Esophagus (tissue), 2 donors: ENCODE data around the gene C1RL. TPM values are rescaled to one million over a fixed set of nuclear protein-coding genes. Genes with fewer than 3 reads are reported as not detected.
"Not testable (repeated sequence)": the region's sequence is repeated elsewhere in the genome, so short reads cannot be mapped to it uniquely, and the experiment has no call there.

Source experiments
- H3K27ac ChIP-seq, 2 donors: one replicate each; pipeline ENCODE4 v1.5.1; 2013; ENCODE audit warnings: low read depth in 2 of 2, mild to moderate bottlenecking in 2 of 2, inconsistent platforms in 1 of 2, low read length in 1 of 2, moderate library complexity in 1 of 2
- H3K27me3 ChIP-seq, 2 donors: one replicate each; pipeline ENCODE4 v1.6.1; 2013; ENCODE audit warnings: low read length in 2 of 2, control low read depth in 1 of 2, mild to moderate bottlenecking in 1 of 2; ENCODE audit not compliant: insufficient read depth in 2 of 2, control insufficient read depth in 1 of 2
- H3K36me3 ChIP-seq, 2 donors: one replicate each; pipeline ENCODE4 v1.6.1; 2013; ENCODE audit warnings: low read length in 1 of 2; ENCODE audit not compliant: control insufficient read depth in 2 of 2, insufficient read depth in 2 of 2
- H3K4me1 ChIP-seq, 2 donors: one replicate each; pipeline ENCODE4 v1.6.1; 2013; ENCODE audit warnings: low read length in 1 of 2; ENCODE audit not compliant: control insufficient read depth in 2 of 2, insufficient read depth in 2 of 2
- H3K4me3 ChIP-seq, 2 donors: one replicate each; pipeline ENCODE4 v1.5.1; 2013; ENCODE audit warnings: low read length in 2 of 2, mild to moderate bottlenecking in 2 of 2, low read depth in 1 of 2, moderate library complexity in 1 of 2
- H3K9me3 ChIP-seq, 2 donors: one replicate each; pipeline ENCODE4 v1.6.1; 2013; ENCODE audit warnings: mild to moderate bottlenecking in 2 of 2, low read depth in 1 of 2, low read length in 1 of 2, moderate library complexity in 1 of 2; ENCODE audit not compliant: control insufficient read depth in 2 of 2, insufficient read depth in 1 of 2
- WGBS, 2 donors: extraction: QIAGEN DNeasy Blood & Tissue Kit; methylation state at CpG; one replicate each; pipeline ENCODE4 v1.1.7; 2013; 5-methylcytosine and 5-hydroxymethylcytosine counted together
- polyA plus RNA-seq, 2 donors: library from polyadenylated mRNA; stranded (reverse); fragments of 200-250 nt; gene quantifications; one replicate each; pipeline ENCODE4 v1.2.3, GENCODE V29; 2013
- donor health status: healthy with polysubstance abuse.
- donor health status: Bipolar disorder and iron deficiency.

C1RL gene
- polyA plus RNA-seq, 2 donors = 14.7 to 18.0 TPM

DNA sequence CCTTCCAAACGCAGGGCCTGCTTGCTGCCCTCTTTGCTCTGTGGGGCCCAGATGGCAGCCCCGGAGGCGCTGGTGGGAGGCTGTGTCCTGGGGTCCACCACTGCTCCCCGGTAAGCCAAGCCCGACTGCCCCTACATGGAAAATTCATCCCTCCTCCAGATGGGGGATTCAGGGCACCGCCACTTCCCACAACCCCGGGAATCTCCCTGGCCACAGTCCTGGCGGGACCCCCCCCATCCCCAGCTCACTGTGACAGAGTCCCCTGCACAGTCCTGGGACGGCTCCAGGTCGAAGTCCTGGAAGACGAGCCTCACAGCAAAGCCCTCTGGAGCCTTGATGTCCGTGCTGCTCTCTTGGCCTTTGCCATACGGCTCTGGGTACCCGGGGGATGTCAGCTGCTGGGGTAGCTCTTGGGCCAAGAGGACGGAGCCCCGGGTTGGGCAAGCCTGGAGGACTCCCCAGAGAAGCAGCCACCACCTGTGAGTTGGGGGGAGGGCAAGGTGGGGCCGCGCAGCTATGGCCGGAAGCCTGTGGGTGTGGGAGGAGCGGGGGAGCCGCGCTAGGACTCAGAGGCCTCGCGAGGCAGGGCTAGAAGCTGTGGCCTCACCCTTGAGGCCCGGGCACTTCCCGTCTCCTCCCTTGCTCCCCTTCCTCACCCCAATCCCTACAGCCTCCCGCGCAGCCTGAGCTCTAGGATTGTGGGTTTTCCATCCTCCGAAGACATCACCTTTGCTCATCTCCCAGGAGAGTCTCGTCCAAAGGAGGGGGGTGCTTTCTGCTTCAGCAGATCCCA lies 815 bp downstream of the C1RL start:
- Histone ChIP-seq H3K4me1 (peaks cover 0 to 3% of the 10 kb centered on the region in 2 donors), H3K36me3 (peaks cover 0 to 5% of the 10 kb centered on the region in 2 donors), H3K4me3 (peak overlapping the region; percentile 56 to 80), H3K27ac (peak overlapping the region; percentile 87 to 97), H3K27me3 (no peaks in the 10 kb centered on the region), H3K9me3 (no peaks in the 10 kb centered on the region)
- WGBS, 2 donors = 3 to 4% methylated on average over 24 to 30 of the region's 30 CpGs

DNA sequence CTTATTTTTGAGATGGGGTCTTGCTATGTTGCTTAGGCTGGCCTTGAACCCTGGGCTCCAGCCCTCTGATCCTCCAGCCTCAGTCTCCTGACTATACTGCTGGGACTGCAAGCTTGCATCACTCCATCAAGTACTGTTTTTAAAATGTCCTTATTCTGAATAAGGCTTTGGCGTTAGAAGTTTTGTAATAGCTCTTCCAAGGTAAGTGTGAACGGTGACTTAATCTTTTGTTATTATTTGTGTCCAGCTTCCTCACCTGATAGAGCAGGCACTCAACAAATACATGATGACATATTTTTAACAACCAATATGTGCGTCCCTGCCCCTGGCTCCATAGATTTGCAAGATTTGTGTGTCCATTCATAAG lies 1.4 kb downstream of the C1RL start:
- peaks cover 0 to 3% of the 10 kb centered on the region in 2 donors for H3K4me1 ChIP-seq
- peaks cover 0 to 5% of the 10 kb centered on the region in 2 donors for H3K36me3 ChIP-seq
- no peaks in the 10 kb centered on the region for H3K9me3 ChIP-seq
- peak overlapping the region; percentile 56 to 80 for H3K4me3 ChIP-seq
- no peaks in the 10 kb centered on the region for H3K27me3 ChIP-seq
- 26 to 29% methylated on average over 3 of the region's 3 CpGs for WGBS, 2 donors
- peak overlapping the region; percentile 87 to 97 for H3K27ac ChIP-seq

DNA sequence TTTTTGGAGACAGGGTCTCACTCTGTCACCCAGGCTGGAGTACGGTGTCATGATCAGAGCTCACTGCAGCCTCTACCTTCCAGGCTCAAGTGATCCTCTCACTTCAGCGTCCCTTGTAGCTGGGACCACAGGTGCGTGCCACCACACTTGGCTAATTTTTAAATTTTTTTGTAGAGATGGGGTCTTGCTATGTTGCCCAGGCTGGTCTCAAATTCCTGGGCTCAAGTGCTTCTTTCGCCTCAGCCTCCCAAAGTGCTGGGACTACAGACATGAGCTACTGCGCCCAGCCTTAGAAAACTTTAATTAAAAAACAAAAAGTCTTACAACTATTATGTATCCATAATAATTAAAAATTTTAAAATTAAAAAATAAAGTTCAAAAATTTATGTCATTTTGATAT lies 1.8 kb downstream of the C1RL start:
- H3K4me1 ChIP-seq, H3K36me3 ChIP-seq, H3K4me3 ChIP-seq, H3K27ac ChIP-seq, H3K27me3 ChIP-seq, H3K9me3 ChIP-seq: not testable (repeated sequence)
- 96 to 99% methylated on average over 5 of the region's 5 CpGs for WGBS, 2 donors

DNA sequence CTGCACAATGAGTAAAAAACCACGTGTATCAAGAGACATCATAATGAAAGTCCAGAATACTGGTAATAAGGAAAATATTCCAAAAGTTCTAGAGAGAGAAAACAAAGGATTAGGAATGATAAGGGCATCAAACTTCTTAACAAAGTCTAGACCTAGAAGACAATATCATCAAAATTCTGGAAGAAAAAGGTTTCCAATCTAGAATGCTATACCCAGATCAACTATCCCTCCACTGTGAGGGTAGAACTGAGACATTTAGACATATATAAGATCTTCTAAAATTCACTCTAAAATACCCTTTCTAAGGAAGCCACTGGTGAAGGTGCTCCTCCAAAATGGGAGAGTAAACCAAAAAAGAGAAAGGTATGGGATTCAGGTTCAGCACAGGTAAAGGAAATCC lies 2.9 kb downstream of the C1RL start:
- Histone ChIP-seq H3K4me1 (peaks cover 0 to 3% of the 10 kb centered on the region in 2 donors), H3K27me3 (no peaks in the 10 kb centered on the region), H3K36me3 (peaks cover 5% of the 10 kb centered on the region in 2 donors), H3K27ac (no peak overlapping the region), H3K9me3 (no peaks in the 10 kb centered on the region), H3K4me3 (no peak overlapping the region)
- WGBS, 2 donors = 89 to 93% methylated on average over 1 of the region's 1 CpG

DNA sequence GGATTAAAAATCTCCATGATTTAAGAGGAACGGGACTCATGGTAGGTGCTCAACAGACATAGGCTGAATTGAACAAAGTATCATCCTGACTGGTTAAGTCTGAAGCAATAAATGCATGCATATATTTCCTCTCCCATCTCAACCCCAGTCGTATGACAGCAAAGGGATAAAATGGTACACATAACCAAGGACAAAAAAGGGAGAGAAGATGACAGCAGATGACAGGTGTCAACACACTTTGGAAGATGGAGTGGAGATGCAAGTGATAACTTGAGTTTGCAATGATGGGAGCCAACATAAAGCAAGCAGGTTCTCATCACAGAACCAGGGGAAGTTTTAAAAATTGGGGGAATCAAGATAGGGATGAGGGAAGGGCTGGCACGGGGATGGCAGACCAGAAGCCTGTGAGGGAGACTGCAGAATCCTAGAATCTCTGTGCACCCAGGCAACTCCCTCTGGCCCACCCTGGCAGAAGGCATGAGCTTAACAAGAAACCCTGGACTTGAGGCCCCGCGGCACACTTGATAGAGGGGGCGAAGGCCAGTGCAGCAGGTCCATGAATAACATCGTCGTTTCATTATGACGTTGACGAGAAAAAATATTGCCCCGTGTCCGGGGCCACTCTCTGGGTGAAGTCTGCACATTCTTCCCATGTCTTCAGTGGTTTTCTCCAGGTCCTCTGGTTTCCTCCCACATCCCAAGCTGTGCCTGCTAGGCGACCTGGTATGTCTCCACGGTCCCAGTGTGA lies 5.0 kb downstream of the C1RL start:
- 93% methylated on average over 14 of the region's 14 CpGs for WGBS, 2 donors
- H3K36me3 ChIP-seq = peaks cover 9 to 11% of the 10 kb centered on the region in 2 donors
- no peaks in the 10 kb centered on the region for H3K27me3 ChIP-seq

DNA sequence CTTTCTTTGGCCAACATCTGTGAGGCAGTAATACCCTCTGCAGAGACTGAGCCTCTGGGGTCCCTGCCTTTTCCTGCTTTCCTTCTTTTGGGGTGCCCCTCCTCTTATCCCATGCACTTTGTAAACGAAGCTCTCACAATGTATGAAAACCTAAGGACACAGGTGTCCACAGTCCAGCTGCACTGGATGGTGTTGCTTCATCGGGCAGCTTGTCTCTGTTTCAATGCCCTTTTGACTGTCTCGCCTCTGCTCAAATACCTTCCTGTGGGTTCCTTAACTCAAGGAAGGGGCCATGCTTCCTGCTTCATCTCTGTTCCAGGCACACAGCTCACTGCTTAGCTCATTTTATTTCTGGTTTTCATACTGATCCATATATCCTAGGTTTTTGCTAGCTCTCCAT lies 6.4 kb downstream of the C1RL start:
- H3K36me3 ChIP-seq = peaks cover 9 to 11% of the 10 kb centered on the region in 2 donors
- 71 to 85% methylated on average over 3 of the region's 3 CpGs for whole genome bisulfite sequencing, 2 donors
- H3K4me1 ChIP-seq = no peaks in the 10 kb centered on the region
- H3K4me3 ChIP-seq = no peak overlapping the region
- H3K27ac ChIP-seq = no peak overlapping the region
- H3K9me3 ChIP-seq = no peaks in the 10 kb centered on the region
- H3K27me3 ChIP-seq = no peaks in the 10 kb centered on the region

More for the DNA sequence above, 5.0 kb downstream of the C1RL start:
- no peaks in the 10 kb centered on the region for H3K4me1 ChIP-seq
- H3K9me3 ChIP-seq = no peaks in the 10 kb centered on the region
- no peak overlapping the region for H3K27ac ChIP-seq
- H3K4me3 ChIP-seq = no peak overlapping the region

DNA sequence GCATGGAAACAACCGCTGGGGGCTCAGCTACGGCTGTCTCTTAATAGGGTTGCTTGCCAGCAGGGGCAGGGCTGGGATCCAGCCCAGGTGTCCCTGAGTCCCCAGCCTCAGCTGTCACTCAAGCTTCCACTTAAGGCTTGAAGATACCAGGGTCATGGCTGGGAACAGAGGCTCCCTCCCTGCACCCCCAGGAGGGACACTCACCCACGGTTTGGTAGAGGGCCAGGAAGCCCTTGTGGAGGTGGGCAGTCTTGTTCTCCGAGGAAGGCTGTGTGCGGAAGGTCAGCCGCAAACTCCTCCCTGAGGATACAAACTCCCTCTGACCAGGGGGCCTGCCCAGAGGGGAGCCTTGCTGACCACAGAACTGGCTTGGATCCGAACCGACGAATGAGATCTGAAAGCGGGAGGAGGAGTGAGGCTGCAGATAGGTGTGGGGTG lies 7.3 kb downstream of the C1RL start:
- H3K36me3 ChIP-seq = peaks cover 9 to 11% of the 10 kb centered on the region in 2 donors
- H3K4me3 ChIP-seq = no peak overlapping the region
- no peaks in the 10 kb centered on the region for H3K27me3 ChIP-seq
- WGBS, 2 donors = 82 to 85% methylated on average over 10 of the region's 10 CpGs
- no peaks in the 10 kb centered on the region for H3K9me3 ChIP-seq
- H3K4me1 ChIP-seq = no peaks in the 10 kb centered on the region
- no peak overlapping the region for H3K27ac ChIP-seq

DNA sequence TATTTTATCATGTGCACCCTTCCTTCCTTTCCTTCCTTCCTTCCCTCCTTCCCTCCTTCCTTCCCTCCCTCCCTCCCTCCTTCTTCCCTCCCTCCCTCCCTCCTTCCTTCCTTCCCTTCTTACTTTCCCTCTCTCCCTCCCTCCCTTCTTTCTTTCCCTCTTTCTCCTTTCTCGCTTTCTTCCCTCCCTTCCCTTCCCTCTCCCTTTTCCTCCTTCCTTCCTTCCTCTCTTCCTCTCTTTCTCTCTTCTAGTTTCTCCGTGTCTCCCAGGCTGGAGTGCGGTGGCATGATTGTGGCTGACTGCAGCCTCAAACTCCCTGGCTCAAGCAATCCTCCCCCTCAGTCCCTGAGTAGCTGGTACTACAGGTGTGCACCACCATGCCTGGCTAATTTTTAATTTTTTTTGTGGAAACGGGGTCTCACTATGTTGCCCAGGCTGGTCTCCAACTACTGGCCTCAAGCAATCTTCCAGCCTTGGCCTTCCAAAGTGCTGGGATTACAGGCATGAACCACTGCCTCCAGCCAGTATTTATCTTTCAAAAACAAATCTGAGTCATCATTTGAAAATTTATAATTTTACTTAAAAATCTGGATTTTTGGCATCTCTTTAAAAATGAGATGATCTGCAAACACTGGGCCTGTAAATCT lies 7.8 kb downstream of the C1RL start:
- H3K4me3 ChIP-seq = no peak overlapping the region
- no peak overlapping the region for H3K27ac ChIP-seq
- no peaks in the 10 kb centered on the region for H3K4me1 ChIP-seq
- H3K27me3 ChIP-seq = no peaks in the 10 kb centered on the region
- WGBS, 2 donors = 78 to 82% methylated on average over 4 of the region's 4 CpGs
- H3K36me3 ChIP-seq = peaks cover 9 to 11% of the 10 kb centered on the region in 2 donors
- no peaks in the 10 kb centered on the region for H3K9me3 ChIP-seq

DNA sequence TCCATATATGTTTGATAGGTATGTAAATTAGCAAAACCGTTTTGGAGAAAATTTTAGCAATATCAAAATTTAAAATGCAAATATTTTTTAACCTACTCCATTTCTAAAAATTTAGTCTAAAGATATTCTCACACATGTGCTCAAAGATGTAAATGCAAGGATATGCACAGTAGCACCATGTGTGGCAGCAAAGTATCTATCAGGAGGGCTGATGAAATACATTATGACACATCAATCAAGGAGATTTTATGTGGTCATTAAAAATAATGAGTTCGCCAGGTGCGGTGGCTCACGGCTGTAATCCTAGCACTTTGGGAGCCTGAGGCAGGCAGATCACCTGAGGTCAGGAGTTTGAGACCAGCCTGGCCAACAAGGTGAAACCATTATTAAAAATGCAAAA lies 8.8 kb downstream of the C1RL start:
- Histone ChIP-seq H3K4me1 (no peaks in the 10 kb centered on the region), H3K27ac (no peak overlapping the region), H3K4me3 (no peak overlapping the region), H3K9me3 (no peaks in the 10 kb centered on the region), H3K36me3 (peaks cover 9 to 11% of the 10 kb centered on the region in 2 donors), H3K27me3 (no peaks in the 10 kb centered on the region)
- 63 to 85% methylated on average over 4 of the region's 4 CpGs for WGBS, 2 donors
